HEK293 (cell line): ENCODE data around the gene FAM124A.

ENCODE experiments used
- CTCF ChIP-seq: fragments of 450-650 bp; formaldehyde crosslinking; IDR thresholded peaks from 2 replicates; pipeline ENCODE4 v1.5.1; 2016; ENCODE audit warnings: missing biosample characterization, missing genetic modification characterization
- KLF10 ChIP-seq: fragments of 450-650 bp; IDR thresholded peaks from 2 replicates; pipeline ENCODE4 v1.5.1; 2018; ENCODE audit warnings: missing biosample characterization, mild to moderate bottlenecking, missing genetic modification characterization
- KLF16 ChIP-seq: fragments of 450-650 bp; formaldehyde crosslinking; IDR thresholded peaks from 2 replicates; pipeline ENCODE4 v1.5.1; 2017; ENCODE audit warnings: missing biosample characterization, missing genetic modification characterization
- YY1 ChIP-seq: fragments of 450-650 bp; formaldehyde crosslinking; IDR thresholded peaks from 2 replicates; pipeline ENCODE4 v1.5.1; 2018; ENCODE audit warnings: missing biosample characterization, missing genetic modification characterization
- ZBTB49 ChIP-seq: fragments of 450-650 bp; formaldehyde crosslinking; IDR thresholded peaks from 2 replicates; pipeline ENCODE4 v1.5.1; 2016; ENCODE audit warnings: missing biosample characterization, missing genetic modification characterization, low read depth
- ZNF138 ChIP-seq: fragments of 450-650 bp; formaldehyde crosslinking; IDR thresholded peaks from 2 replicates; pipeline ENCODE4 v1.5.1; 2016; ENCODE audit warnings: missing biosample characterization, missing genetic modification characterization, borderline replicate concordance
- ZNF2 ChIP-seq: fragments of 450-650 bp; formaldehyde crosslinking; IDR thresholded peaks from 2 replicates; pipeline ENCODE4 v1.5.1; 2016; ENCODE audit warnings: missing biosample characterization, missing genetic modification characterization
- ZNF596 ChIP-seq: fragments of 450-650 bp; IDR thresholded peaks from 2 replicates; pipeline ENCODE4 v1.5.0; 2018; ENCODE audit warnings: missing biosample characterization, mild to moderate bottlenecking, missing genetic modification characterization, moderate library complexity
- ZNF623 ChIP-seq: fragments of 450-650 bp; formaldehyde crosslinking; IDR thresholded peaks from 2 replicates; pipeline ENCODE4 v1.5.1; 2016; ENCODE audit warnings: missing biosample characterization, missing genetic modification characterization
- TF ChIP-seq, protein P1 (sequence below): fragments of 450-650 bp; formaldehyde crosslinking; IDR thresholded peaks from 2 replicates; pipeline ENCODE4 v1.5.1; 2016; ENCODE audit warnings: missing biosample characterization, missing genetic modification characterization
- TF ChIP-seq, protein P2 (sequence below): fragments of 450-650 bp; formaldehyde crosslinking; IDR thresholded peaks from 2 replicates; pipeline ENCODE4 v1.5.1; 2016; ENCODE audit warnings: missing biosample characterization, missing genetic modification characterization
- TF ChIP-seq, protein P3 (sequence below): fragments of 450-650 bp; formaldehyde crosslinking; IDR thresholded peaks from 2 replicates; pipeline ENCODE4 v1.5.1; 2016; ENCODE audit warnings: missing biosample characterization, missing genetic modification characterization, low read depth

DNA sequence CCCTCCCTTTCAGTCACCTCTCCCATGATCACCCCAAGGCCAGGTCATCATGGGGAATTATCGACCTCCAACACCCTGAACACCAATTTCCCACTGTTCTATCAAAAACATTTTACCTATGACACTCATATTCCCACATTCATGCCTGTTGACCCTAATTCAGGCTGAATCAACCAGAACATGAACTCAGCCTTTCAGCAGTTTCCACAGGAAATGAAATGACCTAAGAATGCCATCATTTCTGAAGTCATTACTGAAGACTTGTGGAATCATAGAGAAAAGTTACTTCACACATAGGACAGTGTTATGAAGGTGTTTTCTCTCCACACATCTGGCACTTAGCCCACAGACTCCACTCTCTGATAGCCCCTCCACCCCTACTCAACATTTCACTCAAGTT is 29.9 kb upstream of the FAM124A start:
- no peak for TF ChIP-seq ZBTB49 (tag by site-specific recombination)
- no peak for TF ChIP-seq YY1 (tag by site-specific recombination)
- TF ChIP-seq CTCF (tag by site-specific recombination) = no peak
- TF ChIP-seq KLF16 (tag by site-specific recombination) = no peak
- no peak for TF ChIP-seq ZNF596 (tag by site-specific recombination)
- TF ChIP-seq, protein P1, sequence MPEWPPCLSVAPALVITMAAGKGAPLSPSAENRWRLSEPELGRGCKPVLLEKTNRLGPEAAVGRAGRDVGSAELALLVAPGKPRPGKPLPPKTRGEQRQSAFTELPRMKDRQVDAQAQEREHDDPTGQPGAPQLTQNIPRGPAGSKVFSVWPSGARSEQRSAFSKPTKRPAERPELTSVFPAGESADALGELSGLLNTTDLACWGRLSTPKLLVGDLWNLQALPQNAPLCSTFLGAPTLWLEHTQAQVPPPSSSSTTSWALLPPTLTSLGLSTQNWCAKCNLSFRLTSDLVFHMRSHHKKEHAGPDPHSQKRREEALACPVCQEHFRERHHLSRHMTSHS (tag by site-specific recombination) = no peak
- TF ChIP-seq, protein P2, sequence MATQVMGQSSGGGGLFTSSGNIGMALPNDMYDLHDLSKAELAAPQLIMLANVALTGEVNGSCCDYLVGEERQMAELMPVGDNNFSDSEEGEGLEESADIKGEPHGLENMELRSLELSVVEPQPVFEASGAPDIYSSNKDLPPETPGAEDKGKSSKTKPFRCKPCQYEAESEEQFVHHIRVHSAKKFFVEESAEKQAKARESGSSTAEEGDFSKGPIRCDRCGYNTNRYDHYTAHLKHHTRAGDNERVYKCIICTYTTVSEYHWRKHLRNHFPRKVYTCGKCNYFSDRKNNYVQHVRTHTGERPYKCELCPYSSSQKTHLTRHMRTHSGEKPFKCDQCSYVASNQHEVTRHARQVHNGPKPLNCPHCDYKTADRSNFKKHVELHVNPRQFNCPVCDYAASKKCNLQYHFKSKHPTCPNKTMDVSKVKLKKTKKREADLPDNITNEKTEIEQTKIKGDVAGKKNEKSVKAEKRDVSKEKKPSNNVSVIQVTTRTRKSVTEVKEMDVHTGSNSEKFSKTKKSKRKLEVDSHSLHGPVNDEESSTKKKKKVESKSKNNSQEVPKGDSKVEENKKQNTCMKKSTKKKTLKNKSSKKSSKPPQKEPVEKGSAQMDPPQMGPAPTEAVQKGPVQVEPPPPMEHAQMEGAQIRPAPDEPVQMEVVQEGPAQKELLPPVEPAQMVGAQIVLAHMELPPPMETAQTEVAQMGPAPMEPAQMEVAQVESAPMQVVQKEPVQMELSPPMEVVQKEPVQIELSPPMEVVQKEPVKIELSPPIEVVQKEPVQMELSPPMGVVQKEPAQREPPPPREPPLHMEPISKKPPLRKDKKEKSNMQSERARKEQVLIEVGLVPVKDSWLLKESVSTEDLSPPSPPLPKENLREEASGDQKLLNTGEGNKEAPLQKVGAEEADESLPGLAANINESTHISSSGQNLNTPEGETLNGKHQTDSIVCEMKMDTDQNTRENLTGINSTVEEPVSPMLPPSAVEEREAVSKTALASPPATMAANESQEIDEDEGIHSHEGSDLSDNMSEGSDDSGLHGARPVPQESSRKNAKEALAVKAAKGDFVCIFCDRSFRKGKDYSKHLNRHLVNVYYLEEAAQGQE (tag by site-specific recombination) = no peak
- TF ChIP-seq, protein P3, sequence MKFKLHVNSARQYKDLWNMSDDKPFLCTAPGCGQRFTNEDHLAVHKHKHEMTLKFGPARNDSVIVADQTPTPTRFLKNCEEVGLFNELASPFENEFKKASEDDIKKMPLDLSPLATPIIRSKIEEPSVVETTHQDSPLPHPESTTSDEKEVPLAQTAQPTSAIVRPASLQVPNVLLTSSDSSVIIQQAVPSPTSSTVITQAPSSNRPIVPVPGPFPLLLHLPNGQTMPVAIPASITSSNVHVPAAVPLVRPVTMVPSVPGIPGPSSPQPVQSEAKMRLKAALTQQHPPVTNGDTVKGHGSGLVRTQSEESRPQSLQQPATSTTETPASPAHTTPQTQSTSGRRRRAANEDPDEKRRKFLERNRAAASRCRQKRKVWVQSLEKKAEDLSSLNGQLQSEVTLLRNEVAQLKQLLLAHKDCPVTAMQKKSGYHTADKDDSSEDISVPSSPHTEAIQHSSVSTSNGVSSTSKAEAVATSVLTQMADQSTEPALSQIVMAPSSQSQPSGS = no peak
- TF ChIP-seq ZNF2 (tag by site-specific recombination) = no peak
- no peak for TF ChIP-seq ZNF138 (tag by site-specific recombination)
- TF ChIP-seq KLF10 = no peak
- no peak for TF ChIP-seq ZNF623 (tag by site-specific recombination)
